Lower leg skin (tissue), 3 donors: ENCODE results near the gene ANKRD31.

Experiments used
- POLR2A ChIP-seq, 2 donors: fragments of 450-650 bp; IDR thresholded peaks; one replicate each; pipeline ENCODE4 v1.6.1; 2016 to 2017; ENCODE audit warnings: antibody characterized with exemption in 2 of 2, mild to moderate bottlenecking in 1 of 2, moderate library complexity in 1 of 2
- TF ChIP-seq, protein P1 (sequence below), 3 donors: fragments of 450-650 bp; IDR thresholded peaks; one replicate each; pipeline ENCODE4 v1.5.1; 2016; ENCODE audit warnings: antibody characterized with exemption in 3 of 3, mild to moderate bottlenecking in 3 of 3, moderate library complexity in 2 of 3

DNA sequence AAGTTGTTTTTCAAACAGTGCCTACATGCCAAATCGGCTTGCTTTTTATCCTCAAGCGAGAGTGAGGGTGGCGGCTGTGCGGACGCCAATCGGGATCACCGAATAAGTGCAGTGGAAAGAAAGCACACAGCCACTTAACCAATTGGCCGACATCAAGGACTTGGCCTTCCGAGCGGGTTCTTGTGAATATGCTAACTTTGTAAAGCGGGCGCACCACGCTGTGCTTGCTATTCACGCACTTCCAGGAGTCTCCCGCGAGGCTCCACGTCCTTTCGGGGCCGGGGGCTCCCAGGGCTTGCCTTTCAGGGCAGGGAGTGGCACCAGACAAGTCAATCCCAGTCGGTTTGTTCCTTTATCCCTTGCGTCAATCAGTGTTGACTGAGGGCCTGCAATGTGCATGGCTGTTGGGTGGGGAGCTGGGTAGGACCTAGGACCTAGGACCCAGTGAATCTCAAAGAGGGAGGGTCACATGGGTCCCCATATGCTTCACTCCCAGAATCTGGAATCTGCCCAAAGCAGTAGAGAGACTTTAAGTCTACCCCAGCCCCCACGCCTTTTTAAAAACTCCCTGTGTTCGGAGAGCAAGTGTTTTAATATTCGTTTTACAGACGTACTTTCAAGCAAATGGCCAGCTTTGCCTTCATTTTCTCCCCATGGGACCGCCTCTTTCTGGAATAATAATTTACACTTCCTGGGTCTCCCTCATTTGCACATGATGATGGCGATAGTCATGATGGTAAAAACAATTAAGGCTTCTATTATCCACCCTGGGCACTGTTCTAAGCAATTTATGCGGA is 182.3 kb downstream of the ANKRD31 start:
- TF ChIP-seq, protein P1, sequence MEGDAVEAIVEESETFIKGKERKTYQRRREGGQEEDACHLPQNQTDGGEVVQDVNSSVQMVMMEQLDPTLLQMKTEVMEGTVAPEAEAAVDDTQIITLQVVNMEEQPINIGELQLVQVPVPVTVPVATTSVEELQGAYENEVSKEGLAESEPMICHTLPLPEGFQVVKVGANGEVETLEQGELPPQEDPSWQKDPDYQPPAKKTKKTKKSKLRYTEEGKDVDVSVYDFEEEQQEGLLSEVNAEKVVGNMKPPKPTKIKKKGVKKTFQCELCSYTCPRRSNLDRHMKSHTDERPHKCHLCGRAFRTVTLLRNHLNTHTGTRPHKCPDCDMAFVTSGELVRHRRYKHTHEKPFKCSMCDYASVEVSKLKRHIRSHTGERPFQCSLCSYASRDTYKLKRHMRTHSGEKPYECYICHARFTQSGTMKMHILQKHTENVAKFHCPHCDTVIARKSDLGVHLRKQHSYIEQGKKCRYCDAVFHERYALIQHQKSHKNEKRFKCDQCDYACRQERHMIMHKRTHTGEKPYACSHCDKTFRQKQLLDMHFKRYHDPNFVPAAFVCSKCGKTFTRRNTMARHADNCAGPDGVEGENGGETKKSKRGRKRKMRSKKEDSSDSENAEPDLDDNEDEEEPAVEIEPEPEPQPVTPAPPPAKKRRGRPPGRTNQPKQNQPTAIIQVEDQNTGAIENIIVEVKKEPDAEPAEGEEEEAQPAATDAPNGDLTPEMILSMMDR (IDR thresholded peaks at IDR 0.05): no peak
- TF ChIP-seq POLR2A (IDR thresholded peaks at IDR 0.05): no peak
